Dendritic cell treated with granulocyte-macrophage colony-stimulating factor and Interleukin-4, amounts not matched to agents 40 ng/mL and 50 ng/mL, for 4 days (primary cell): ENCODE measurements around the gene GPC6.

ENCODE experiments used
- H3K27ac Mint-ChIP-seq: one replicate; pipeline ENCODE4 v1.8.0; 2022; ENCODE audit warnings: mild to moderate bottlenecking, mixed read lengths
- H3K27me3 Mint-ChIP-seq: one replicate; pipeline ENCODE4 v1.8.0; 2022; ENCODE audit warnings: mild to moderate bottlenecking, mixed read lengths
- H3K36me3 Mint-ChIP-seq: one replicate; pipeline ENCODE4 v1.8.0; 2022; ENCODE audit warnings: low read depth, mixed read lengths
- H3K4me1 Mint-ChIP-seq: one replicate; pipeline ENCODE4 v1.8.0; 2022; ENCODE audit warnings: low read depth, mixed read lengths
- H3K4me3 Mint-ChIP-seq: one replicate; pipeline ENCODE4 v1.8.0; 2022; ENCODE audit warnings: mild to moderate bottlenecking, moderate library complexity, mixed read lengths
- H3K9me3 Mint-ChIP-seq: one replicate; pipeline ENCODE4 v1.8.0; 2022; ENCODE audit warnings: mixed read lengths
- intact Hi-C: fragments of 100-400 bp; cut with micrococcal nuclease; formaldehyde crosslinking; loops from one replicate; pipeline ENCODE4 v1.15.0; 2022

Gene GPC6

GRCh38 chr13:93529961-93530360 lies 303.4 kb downstream of the GPC6 start:
- Mint-ChIP-seq H3K4me3 (no peak overlapping the region), H3K27ac (no peak overlapping the region), H3K36me3 (no peaks in the 10 kb centered on the region), H3K4me1 (no peaks in the 10 kb centered on the region), H3K9me3 (no peaks in the 10 kb centered on the region), H3K27me3 (no peaks in the 10 kb centered on the region)
- intact Hi-C loops = no loop called here

GRCh38 chr13:93534181-93534700 lies 307.6 kb downstream of the GPC6 start:
- Mint-ChIP-seq H3K27me3 (no peaks in the 10 kb centered on the region), H3K27ac (no peak overlapping the region), H3K4me3 (no peak overlapping the region), H3K4me1 (no peaks in the 10 kb centered on the region), H3K9me3 (peaks cover 6% of the 10 kb centered on the region), H3K36me3 (no peaks in the 10 kb centered on the region)
- intact Hi-C loops = no loop called here

GRCh38 chr13:93535251-93535650 lies 308.6 kb downstream of the GPC6 start:
- intact Hi-C loops = no loop called here

GRCh38 chr13:93539914-93540313 lies 313.3 kb downstream of the GPC6 start:
- no peak overlapping the region for H3K4me3 Mint-ChIP-seq
- H3K9me3 Mint-ChIP-seq = peaks cover 25% of the 10 kb centered on the region
- no peaks in the 10 kb centered on the region for H3K36me3 Mint-ChIP-seq
- no peak overlapping the region for H3K27ac Mint-ChIP-seq
- intact Hi-C loops = no loop called here
- no peaks in the 10 kb centered on the region for H3K4me1 Mint-ChIP-seq
- H3K27me3 Mint-ChIP-seq = no peaks in the 10 kb centered on the region

More at GRCh38 chr13:93535251-93535650, 308.6 kb downstream of the GPC6 start:
- Mint-ChIP-seq H3K4me3 (no peak overlapping the region), H3K27me3 (no peaks in the 10 kb centered on the region), H3K4me1 (no peaks in the 10 kb centered on the region), H3K27ac (no peak overlapping the region), H3K36me3 (no peaks in the 10 kb centered on the region), H3K9me3 (peaks cover 6% of the 10 kb centered on the region)

GRCh38 chr13:93547886-93548285 lies 321.3 kb downstream of the GPC6 start:
- Mint-ChIP-seq H3K9me3 (peaks cover 10% of the 10 kb centered on the region), H3K4me3 (no peak overlapping the region), H3K36me3 (no peaks in the 10 kb centered on the region), H3K27ac (no peak overlapping the region), H3K27me3 (no peaks in the 10 kb centered on the region), H3K4me1 (no peaks in the 10 kb centered on the region)
- intact Hi-C loops = no loop called here

- Mint-ChIP-seq H3K27ac (no peak overlapping the region), H3K27me3 (no peaks in the 10 kb centered on the region), H3K4me1 (no peaks in the 10 kb centered on the region), H3K4me3 (no peak overlapping the region), H3K9me3 (no peaks in the 10 kb centered on the region), H3K36me3 (no peaks in the 10 kb centered on the region)
- intact Hi-C loops = no loop called here
Observed at GRCh38 chr13:93549326-93550005, 322.9 kb downstream of the GPC6 start.

- H3K36me3 Mint-ChIP-seq = no peaks in the 10 kb centered on the region
- intact Hi-C loops = no loop called here
- H3K27ac Mint-ChIP-seq = no peak overlapping the region
Observed at GRCh38 chr13:93550236-93550635, 323.6 kb downstream of the GPC6 start.

GRCh38 chr13:93552596-93552995 lies 326.0 kb downstream of the GPC6 start:
- no peaks in the 10 kb centered on the region for H3K27me3 Mint-ChIP-seq
- H3K27ac Mint-ChIP-seq = no peak overlapping the region
- H3K4me3 Mint-ChIP-seq = no peak overlapping the region
- intact Hi-C loops = no loop called here
- H3K4me1 Mint-ChIP-seq = no peaks in the 10 kb centered on the region
- no peaks in the 10 kb centered on the region for H3K9me3 Mint-ChIP-seq
- H3K36me3 Mint-ChIP-seq = no peaks in the 10 kb centered on the region

More at GRCh38 chr13:93550236-93550635, 323.6 kb downstream of the GPC6 start:
- H3K4me3 Mint-ChIP-seq = no peak overlapping the region
- H3K9me3 Mint-ChIP-seq = no peaks in the 10 kb centered on the region
- H3K27me3 Mint-ChIP-seq = no peaks in the 10 kb centered on the region
- H3K4me1 Mint-ChIP-seq = no peaks in the 10 kb centered on the region

GRCh38 chr13:93554514-93554913 lies 327.9 kb downstream of the GPC6 start:
- Mint-ChIP-seq H3K9me3 (no peaks in the 10 kb centered on the region), H3K27me3 (no peaks in the 10 kb centered on the region), H3K4me1 (no peaks in the 10 kb centered on the region), H3K36me3 (no peaks in the 10 kb centered on the region), H3K27ac (no peak overlapping the region), H3K4me3 (no peak overlapping the region)
- intact Hi-C loops = no loop called here

- Mint-ChIP-seq H3K4me1 (no peaks in the 10 kb centered on the region), H3K9me3 (no peaks in the 10 kb centered on the region), H3K27ac (no peak overlapping the region), H3K27me3 (no peaks in the 10 kb centered on the region), H3K36me3 (no peaks in the 10 kb centered on the region), H3K4me3 (no peak overlapping the region)
- intact Hi-C loops = no loop called here
Observed at GRCh38 chr13:93558637-93559036, 332.0 kb downstream of the GPC6 start.

- H3K36me3 Mint-ChIP-seq = no peaks in the 10 kb centered on the region
- H3K27me3 Mint-ChIP-seq = no peaks in the 10 kb centered on the region
- no peaks in the 10 kb centered on the region for H3K9me3 Mint-ChIP-seq
- no peaks in the 10 kb centered on the region for H3K4me1 Mint-ChIP-seq
- H3K27ac Mint-ChIP-seq = no peak overlapping the region
- intact Hi-C loops = no loop called here
- no peak overlapping the region for H3K4me3 Mint-ChIP-seq
Observed at GRCh38 chr13:93559718-93560117, 333.1 kb downstream of the GPC6 start.

GRCh38 chr13:93561576-93562225 lies 335.1 kb downstream of the GPC6 start:
- H3K4me3 Mint-ChIP-seq = no peak overlapping the region
- no peaks in the 10 kb centered on the region for H3K36me3 Mint-ChIP-seq
- intact Hi-C loops = no loop called here
- no peaks in the 10 kb centered on the region for H3K4me1 Mint-ChIP-seq
- H3K27ac Mint-ChIP-seq = no peak overlapping the region
- H3K27me3 Mint-ChIP-seq = no peaks in the 10 kb centered on the region
- H3K9me3 Mint-ChIP-seq = no peaks in the 10 kb centered on the region

GRCh38 chr13:93562676-93563075 lies 336.1 kb downstream of the GPC6 start:
- Mint-ChIP-seq H3K27ac (no peak overlapping the region), H3K36me3 (no peaks in the 10 kb centered on the region), H3K4me3 (no peak overlapping the region), H3K27me3 (no peaks in the 10 kb centered on the region), H3K4me1 (no peaks in the 10 kb centered on the region), H3K9me3 (no peaks in the 10 kb centered on the region)
- intact Hi-C loops = no loop called here

GRCh38 chr13:93577105-93577504 lies 350.5 kb downstream of the GPC6 start:
- Mint-ChIP-seq H3K4me3 (no peak overlapping the region), H3K27ac (no peak overlapping the region), H3K9me3 (peaks cover 28% of the 10 kb centered on the region), H3K36me3 (no peaks in the 10 kb centered on the region), H3K27me3 (no peaks in the 10 kb centered on the region), H3K4me1 (no peaks in the 10 kb centered on the region)
- intact Hi-C loops = no loop called here
